ENCODE results near the gene ZNF700. TPM values are rescaled to one million over a fixed set of nuclear protein-coding genes. Genes with fewer than 3 reads are reported as not detected.
A peak's percentile ranks its signal among the peaks of the same experiment; 100 is the strongest.
"Not testable (repeated sequence)": the region's sequence is repeated elsewhere in the genome, so short reads cannot be mapped to it uniquely, and the experiment has no call there.

The ZNF700 gene
- total RNA-seq, 1 donor from 2014 or later = 3.3 TPM

DNA sequence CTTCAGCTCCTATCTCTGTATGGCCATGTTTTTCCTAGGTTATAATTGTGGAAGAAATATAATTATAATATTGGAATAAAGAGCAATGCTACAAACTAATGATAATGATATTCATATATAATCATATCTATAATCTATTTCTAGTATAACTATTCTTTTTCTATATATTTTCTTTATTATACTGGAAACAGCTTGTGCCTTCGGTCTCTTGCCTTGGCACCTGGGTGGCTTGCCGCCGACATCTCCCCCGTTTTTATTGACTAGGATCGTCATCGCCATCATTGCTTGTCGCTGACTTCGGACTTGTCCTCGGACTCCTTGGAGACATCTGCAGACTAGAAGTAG lies 64.2 kb downstream of the ZNF700 start:
- H3K9me3 ChIP-seq (replicated peaks) = no peaks in the 10 kb centered on the region
- peaks cover 32% of the 10 kb centered on the region for H3K4me1 ChIP-seq
- peak overlapping the region; percentile 83 for H3K27ac ChIP-seq (replicated peaks)
- no peak for DNase-seq
- no peaks in the 10 kb centered on the region for H3K27me3 ChIP-seq (ENCODE audit: low read depth)
- TF ChIP-seq, protein P1, sequence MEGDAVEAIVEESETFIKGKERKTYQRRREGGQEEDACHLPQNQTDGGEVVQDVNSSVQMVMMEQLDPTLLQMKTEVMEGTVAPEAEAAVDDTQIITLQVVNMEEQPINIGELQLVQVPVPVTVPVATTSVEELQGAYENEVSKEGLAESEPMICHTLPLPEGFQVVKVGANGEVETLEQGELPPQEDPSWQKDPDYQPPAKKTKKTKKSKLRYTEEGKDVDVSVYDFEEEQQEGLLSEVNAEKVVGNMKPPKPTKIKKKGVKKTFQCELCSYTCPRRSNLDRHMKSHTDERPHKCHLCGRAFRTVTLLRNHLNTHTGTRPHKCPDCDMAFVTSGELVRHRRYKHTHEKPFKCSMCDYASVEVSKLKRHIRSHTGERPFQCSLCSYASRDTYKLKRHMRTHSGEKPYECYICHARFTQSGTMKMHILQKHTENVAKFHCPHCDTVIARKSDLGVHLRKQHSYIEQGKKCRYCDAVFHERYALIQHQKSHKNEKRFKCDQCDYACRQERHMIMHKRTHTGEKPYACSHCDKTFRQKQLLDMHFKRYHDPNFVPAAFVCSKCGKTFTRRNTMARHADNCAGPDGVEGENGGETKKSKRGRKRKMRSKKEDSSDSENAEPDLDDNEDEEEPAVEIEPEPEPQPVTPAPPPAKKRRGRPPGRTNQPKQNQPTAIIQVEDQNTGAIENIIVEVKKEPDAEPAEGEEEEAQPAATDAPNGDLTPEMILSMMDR (IDR thresholded peaks at IDR 0.05; ENCODE audit: borderline replicate concordance) = peak; percentile 4
- intact Hi-C loops (cut with micrococcal nuclease) = loop anchor here (10.0 kb wide), 1 partner anchor 64 kb away; the partner anchor contains the start of gene ZNF700
- H3K4me3 ChIP-seq = peak overlapping the region; percentile 83
- no peaks in the 10 kb centered on the region for H3K36me3 ChIP-seq

DNA sequence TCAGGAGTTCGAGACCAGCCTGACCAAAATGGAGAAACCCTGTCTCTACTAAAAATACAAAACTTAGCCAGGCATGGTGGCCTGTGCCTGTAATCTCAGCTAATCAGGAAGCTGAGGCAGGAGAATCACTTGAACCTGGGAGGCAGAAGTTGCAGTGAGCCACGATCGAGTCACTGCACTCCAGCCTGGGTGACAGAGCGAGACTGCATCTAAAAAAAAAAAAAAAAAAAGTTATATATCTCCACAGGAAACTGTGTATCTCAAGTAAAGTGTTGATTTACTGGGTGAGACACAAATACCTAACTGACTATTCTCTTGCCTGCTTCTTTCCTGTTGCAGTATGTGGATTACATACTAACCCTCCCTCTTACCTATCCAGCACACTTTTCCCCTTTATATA lies 67.0 kb downstream of the ZNF700 start:
- not testable (repeated sequence) for H3K36me3 ChIP-seq; H3K9me3 ChIP-seq (replicated peaks); H3K4me3 ChIP-seq; H3K27ac ChIP-seq (replicated peaks); DNase-seq; H3K27me3 ChIP-seq (ENCODE audit: low read depth)
- intact Hi-C loops (cut with micrococcal nuclease) = loop anchor here (10.0 kb wide), 1 partner anchor 107 kb away; the partner anchor contains the start of gene ZNF69
- H3K4me1 ChIP-seq = peaks cover 35% of the 10 kb centered on the region

DNA sequence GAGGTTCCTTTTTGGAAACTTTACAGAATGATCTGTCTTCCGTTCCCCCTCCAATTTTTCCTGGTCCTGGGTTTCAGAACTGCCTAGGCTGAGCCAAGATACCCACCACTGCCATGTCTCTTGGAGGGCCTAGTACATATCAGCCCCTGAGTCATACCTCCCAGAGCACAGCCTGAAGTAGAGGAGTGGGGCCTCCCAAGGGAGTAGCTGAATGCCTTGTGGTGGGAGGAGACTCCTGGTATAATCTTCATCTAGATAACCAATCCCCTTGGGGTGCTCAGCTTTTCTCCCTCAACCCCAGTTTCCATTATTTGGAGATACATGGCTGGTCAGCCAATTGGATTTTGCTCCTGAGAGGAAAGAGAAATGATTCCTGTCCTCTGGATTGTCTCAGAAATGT lies 70.3 kb downstream of the ZNF700 start:
- Histone ChIP-seq H3K27ac (replicated peaks) (no peak overlapping the region), H3K9me3 (replicated peaks) (no peaks in the 10 kb centered on the region), H3K27me3 (ENCODE audit: low read depth) (no peaks in the 10 kb centered on the region), H3K4me3 (no peak overlapping the region), H3K36me3 (no peaks in the 10 kb centered on the region), H3K4me1 (peaks cover 8% of the 10 kb centered on the region)
- TF ChIP-seq, protein P1 (IDR thresholded peaks at IDR 0.05; ENCODE audit: borderline replicate concordance) = no peak
- DNase-seq = no peak
- intact Hi-C loops (cut with micrococcal nuclease) = loop anchor here (10.0 kb wide), 1 partner anchor 110 kb away; the partner anchor contains the start of gene ZNF69

Other genes with a start within 250 kb of the ZNF700 start
- gene ZNF823, start 186.2 kb upstream of the ZNF700 start, total RNA-seq = 3.3 TPM
- 4.3 TPM for gene ZNF441, start 158.1 kb upstream of the ZNF700 start, total RNA-seq
- gene ZNF491, start 126.6 kb upstream of the ZNF700 start, total RNA-seq = 2.4 TPM
- gene ZNF440, start 110.8 kb upstream of the ZNF700 start, total RNA-seq = 3.7 TPM
- 4.8 TPM for gene ZNF439, start 76.4 kb upstream of the ZNF700 start, total RNA-seq
- 5.2 TPM for gene ZNF69, start 37.3 kb upstream of the ZNF700 start, total RNA-seq
- 3.1 TPM for gene ZNF763, start 39.9 kb downstream of the ZNF700 start, total RNA-seq
- 3.4 TPM for gene ZNF433, start 110.6 kb downstream of the ZNF700 start, total RNA-seq
- gene ZNF878, start 127.9 kb downstream of the ZNF700 start, total RNA-seq = 0.16 TPM
- gene ZNF844, start 139.6 kb downstream of the ZNF700 start, total RNA-seq = 16.4 TPM
- gene ZNF20, start 215.2 kb downstream of the ZNF700 start, total RNA-seq = 2.2 TPM
- gene ZNF625, start 231.6 kb downstream of the ZNF700 start, total RNA-seq = 4.0 TPM
- 5.6 TPM for gene ZNF136, start 238.0 kb downstream of the ZNF700 start, total RNA-seq